Left hindlimb (tissue), 1 donor: Measurements from ENCODE around the gene VAV3.

Experiments
- DNase-seq: peaks from one replicate; pipeline ENCODE4 v3.0.0-alpha.2; 2018

The VAV3 gene

DNA sequence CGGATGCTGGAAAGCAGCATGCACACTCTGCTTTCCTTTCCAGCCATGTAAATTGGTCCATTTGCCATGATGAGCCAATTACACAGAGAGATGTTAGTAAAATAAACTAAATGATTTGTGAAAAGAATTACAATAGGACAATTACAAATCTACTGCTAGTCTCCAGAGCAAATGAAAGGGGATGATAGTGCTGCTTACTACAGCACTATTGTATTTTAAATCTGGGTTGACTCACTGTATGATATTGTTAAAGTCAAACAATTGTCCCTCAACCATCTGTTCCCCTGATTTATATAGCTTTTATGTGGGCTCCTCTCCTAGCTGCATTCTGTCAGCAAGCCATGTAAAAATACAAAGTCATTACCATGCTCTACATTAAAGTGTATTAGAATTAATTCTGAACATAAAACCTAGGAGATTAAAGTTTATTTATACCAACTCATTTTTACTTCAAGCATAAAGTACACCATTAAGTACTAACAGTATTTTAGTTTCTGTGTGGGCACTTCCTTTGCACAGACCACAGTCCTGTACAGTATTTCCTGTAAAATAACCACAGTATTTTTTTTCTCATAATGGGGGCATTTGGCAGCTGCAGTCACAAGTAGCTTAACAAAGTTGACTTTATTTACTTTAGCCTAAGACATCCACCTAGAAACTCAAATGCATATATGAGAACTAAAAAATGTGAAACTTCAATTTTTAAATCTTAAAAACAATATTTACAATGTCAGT is 135.8 kb downstream of the VAV3 start:
- no peak for DNase-seq

DNA sequence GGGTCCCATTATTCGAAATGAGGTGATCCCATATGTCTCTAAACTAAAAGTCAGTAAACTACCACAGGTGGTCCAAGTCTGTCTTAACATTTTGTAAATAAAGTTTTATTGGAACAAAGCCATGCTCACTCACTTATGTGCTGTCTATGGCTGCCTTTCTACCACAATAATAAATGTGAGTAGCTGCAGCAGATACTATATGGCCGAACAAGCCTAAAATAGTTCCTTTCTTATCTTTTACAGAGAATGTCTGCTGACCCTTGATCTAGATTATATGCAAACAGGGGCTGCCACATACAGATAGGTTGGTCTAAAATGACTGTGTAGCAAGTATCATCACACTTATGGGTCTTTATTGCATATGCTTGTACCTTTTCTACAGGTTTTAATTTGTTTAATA is 140.0 kb downstream of the VAV3 start:
- DNase-seq = no peak

DNA sequence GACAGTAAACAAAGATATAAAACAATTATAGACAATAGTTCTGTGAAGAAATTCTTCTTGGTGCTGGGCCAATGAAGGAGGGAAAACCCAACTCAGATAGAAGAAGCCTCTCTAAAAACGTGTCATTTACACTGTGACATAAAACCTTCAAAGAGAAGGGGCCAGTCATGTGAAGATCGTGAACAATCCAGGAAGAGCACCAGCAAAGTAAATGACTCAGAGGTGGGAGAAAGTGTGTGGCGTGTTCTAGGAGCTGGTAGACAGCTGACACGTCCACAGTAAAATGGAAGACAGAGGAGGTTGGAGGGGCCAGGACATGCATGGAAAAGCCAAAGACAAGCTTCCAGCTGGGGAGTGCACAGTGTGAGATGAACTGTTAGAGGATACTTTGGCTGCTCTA is 143.6 kb downstream of the VAV3 start:
- DNase-seq = no peak

DNA sequence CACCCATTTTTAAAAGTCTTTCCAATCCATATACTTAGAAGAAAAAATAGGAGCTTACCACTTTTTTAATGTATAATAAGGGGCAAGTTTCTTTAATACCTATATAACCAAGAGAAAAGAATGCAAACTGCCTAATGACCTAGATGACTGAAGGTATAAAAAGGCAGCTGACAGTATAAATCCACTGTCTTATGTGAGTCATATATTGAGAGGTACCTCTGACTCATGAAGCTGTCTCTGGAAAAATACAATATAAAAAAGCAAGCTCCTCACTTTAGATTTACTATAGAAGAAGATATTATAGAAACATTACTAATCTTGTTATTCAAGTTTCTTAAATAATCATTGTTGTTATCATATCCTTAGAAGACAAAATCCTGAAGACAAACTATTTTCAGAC is 144.2 kb downstream of the VAV3 start:
- DNase-seq = no peak

DNA sequence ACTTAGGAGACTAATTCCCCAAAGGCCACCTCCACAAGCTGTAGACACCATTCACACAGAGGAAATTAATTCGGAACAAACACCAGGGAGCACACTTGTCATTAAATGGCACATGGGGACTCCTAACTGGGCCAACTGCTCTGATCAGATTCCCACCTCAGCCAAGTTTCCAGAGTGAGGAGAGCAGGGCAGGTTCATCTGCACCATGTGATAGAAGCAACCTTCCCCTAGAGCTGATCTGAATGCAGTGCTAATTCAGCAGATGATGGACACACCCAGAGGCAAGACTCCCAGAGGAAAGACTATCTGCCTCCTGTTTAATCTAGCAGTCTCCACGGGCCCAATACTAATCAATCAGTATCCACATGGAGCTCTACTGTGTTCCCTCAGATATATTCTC is 147.0 kb downstream of the VAV3 start:
- no peak for DNase-seq

DNA sequence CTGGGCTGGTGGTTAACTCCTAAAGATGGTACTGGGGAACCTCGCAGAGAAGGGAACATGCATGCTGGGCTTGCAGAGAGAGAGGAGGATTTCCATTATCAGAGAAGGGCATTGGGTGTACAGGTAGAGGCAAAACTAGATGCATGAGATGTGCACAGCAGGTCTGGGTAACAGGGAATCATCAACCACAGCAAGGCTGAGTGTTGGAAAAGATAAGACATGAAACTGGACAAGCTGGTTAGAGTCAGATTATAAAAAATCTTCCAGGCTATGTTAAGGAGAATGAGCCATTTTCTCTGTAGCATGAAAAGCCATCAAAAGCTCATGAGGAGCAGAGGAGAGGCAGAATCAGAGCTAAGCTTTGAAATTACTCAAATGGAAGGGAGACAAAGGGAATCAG is 147.8 kb downstream of the VAV3 start:
- no peak for DNase-seq

DNA sequence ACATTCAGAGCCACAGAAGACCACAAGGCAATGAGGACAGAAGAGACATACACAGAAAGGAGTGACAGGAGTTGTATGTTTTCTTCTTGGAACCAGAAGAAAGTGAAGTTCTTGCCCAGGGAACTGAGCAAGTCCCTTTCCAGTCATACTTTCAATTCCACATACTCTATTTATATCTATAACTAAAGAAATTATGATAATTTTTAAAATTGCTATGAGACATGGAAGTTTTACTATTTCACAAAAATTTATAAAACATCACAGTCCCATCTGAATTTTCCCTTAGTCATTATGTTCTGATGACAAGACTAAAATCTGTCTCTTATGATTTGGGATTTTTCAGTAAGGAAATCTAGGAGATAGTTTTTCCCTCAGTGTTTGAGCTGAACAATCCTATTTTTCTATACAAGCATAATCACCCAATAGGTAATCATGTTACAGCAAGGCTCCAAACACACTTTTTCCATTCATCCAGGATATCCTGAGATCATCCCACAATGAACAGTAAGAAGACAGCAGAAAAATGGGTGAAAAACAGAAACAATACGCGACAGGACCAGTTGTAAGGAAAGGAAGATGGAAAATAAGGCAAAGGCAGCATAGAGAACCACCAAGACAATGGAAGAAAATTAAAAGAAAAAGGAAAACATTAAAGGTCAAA is 154.6 kb downstream of the VAV3 start:
- DNase-seq = no peak

DNA sequence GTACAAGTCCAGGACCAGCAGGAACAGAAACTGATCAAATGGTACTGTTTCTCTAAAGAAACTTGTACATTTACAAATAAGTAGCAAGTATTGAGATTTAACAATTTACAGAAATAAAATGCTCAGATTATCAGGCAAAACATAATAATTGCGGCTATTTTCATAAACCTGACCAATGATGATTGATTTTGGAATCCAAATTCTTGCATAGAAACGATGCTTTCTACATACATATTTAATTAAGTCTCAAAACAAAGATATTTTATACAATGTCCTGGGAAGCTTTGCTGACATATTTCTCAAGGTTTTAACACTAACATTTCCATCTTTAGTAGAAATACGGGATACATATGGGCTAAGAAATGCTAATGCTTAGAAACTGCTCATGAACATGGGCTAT is 157.1 kb downstream of the VAV3 start:
- DNase-seq = no peak

DNA sequence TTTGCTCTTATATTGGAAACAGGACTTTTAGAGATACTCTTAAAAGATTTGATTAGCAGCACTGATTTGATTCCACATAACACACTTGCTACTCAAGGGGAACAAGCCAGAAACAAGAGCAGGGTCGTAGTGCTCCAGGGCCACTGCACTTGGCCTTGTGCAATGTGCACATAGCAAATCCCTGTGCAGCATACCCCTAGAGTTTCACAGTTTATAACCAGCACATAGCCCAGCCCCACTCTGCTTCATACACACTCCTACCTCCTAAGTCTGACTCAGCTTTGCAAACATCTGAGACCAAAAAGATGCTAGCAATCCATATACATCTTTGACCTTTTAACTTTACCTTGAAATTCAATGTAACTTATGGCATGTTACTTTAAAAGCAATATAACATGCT is 157.6 kb downstream of the VAV3 start:
- no peak for DNase-seq

DNA sequence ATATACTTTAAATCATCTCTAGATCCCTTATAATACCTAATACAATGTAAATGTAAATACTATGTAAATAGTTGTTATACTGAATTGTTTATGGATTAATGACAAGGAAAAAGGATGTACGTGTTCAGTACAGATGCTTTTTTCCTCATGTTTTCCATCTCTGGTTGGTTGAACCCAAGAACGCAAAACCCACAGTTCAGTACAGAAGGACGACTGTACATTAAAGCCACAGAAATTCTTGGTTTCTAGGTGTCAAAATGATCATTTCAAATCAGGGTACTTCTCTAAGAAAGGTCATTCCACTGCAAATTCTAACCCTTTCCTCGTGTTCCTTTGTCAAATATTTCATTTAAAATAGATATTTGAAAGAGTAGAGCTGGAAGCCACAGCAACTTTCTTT is 158.1 kb downstream of the VAV3 start:
- no peak for DNase-seq

DNA sequence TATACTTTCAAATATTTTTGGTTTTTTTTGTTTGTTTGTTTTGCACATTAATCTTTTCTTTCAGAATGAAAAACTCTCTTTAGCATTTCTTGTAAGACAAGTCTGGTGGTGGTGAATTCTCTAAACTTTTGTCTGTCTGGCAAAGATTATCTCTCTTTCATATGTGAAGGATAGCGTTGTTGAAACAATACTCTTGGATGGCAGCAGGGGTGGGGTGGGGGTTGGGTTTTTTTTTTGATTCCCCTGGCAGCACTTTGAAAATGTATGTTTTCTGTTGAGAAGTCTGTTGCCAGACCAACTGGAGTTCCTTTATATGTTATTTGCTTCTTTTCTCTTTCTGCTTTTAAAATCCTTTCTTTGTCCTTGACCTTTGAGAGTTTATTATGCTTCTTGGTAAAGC is 160.2 kb downstream of the VAV3 start:
- no peak for DNase-seq

DNA sequence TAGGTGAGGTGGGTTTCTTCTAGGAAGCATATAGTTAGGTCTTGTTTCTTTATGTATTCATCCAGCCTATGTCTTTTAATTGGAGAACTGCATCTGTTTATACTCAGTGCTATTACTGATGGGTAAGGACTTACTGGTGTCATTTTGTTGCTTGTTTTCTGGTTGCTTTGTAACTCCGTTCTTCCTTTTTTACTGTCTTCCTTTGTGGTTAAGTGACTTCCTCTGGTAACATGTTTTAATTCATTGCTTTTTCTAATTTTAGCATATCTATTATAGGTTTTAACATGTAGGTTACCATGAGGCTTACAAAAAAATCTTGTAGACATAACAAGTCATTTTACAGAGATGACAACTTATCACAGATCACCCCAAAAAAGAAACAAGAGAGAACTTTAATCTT is 160.8 kb downstream of the VAV3 start:
- no peak for DNase-seq

DNA sequence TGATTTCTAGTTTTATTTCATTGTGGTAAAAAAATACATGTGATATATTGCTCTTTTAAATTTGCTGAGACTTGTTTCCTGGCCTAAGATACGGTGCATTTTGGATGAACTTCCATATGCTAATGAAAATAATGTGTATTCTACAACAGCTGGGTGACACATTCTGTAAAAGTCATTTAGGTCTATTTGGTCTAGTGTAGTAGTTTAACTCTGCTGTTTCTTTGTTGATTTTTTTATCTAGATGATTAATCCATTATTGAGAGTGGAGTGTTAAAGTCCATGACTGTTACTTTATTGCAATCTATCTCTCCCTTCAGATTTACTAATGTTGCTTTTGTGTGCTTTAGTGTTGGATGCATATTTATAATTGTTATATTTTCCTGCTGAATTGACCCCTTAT is 161.4 kb downstream of the VAV3 start:
- no peak for DNase-seq

DNA sequence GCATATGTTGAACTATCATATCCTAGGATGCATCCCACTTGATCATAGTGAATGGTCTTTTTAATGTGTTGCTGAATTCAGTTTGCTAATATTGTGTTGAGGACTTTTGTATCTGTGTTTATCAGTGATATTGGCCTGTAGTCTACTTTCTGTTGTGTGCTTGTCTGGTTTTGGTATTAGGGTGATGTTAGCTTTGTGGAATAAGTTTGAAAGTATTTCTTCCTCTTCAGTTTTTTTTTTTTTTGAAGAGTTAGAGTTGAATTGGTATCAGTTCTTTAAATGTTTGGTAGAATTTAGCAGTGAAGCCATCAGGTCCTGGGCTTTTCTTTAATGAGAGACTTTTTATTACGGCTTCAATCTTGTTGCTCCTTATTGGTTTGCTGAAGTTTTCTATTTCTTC is 162.3 kb downstream of the VAV3 start:
- DNase-seq = no peak

DNA sequence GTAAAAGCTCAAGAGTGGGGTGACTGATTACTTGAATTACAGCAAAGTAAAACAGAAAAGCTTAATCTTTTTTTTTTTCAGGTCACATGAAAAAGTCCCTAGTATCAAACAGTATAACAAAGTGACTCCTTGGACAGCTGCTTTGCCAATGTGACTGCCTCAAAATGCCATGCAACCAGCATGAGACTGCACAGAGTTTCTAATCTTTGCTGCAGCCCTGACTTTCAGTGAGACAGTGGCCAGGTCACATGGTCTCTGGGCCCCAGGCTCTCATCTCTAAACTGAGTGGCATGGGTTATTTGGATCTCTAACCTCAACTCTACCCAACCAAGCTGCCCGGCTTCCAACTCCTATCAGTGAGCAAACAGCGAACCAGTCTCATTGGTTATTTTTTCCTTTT is 169.0 kb downstream of the VAV3 start:
- no peak for DNase-seq

DNA sequence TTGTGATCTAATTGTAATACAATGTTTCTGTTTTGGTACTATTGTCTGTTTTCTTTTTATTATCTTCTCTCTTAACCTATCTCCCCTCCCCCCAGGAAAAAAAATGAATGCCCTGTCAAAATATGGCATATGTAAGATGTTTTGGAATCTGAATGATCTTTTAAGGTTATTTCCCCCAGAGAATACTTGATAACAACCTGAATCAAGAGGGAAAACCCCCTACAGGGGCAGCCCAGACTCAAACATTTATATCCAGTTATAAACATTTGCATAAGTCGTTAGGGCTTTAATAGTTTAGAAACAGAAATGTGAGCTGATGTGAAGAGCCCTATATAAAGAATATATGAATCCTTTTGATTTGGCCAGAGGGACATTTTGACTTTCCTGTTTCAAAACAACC is 169.5 kb downstream of the VAV3 start:
- no peak for DNase-seq

DNA sequence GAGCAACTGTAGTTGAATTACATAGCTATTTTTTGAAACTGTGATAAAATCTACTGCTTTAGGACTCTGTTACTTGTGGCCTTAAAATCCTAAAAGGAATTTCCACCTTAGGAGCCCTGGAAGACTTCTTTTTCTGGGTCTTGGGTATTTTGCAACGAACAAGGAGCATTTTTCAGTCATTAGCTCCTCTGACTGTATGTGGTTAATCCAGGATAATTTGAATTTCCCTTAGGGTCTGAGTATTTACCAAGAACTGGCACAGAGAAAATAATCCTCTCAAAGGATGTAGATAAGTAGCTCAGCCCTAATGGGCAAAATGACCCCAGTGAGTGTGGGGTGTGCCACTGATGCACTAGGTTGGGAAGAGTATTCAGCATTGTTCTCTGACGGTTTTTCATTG is 170.4 kb downstream of the VAV3 start:
- DNase-seq = no peak

DNA sequence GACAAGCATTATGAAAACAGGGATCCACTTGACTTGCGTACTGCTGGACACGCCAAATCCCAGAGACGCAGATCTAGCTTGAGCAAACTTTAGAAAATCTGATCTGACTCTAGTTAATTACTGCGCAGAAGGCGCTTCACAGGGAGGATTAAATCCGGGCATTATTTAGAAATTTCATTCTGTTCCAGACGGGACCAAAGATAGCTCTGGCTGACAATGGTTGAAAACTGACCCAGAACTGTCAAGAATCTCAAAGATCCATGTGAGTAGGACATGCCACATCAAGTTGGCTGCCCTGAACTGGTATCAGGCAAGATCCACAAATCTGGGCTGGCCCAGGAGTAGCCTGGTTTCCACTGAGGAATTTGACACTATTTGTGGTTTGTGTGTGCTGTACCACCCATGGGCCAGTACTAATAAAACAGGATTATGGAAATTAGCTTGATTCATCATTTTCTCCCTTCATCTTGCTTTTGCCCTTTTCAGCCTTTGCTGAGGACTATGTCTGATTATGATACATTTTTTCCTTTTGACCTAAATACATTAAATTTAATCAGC is 171.0 kb downstream of the VAV3 start:
- no peak for DNase-seq

DNA sequence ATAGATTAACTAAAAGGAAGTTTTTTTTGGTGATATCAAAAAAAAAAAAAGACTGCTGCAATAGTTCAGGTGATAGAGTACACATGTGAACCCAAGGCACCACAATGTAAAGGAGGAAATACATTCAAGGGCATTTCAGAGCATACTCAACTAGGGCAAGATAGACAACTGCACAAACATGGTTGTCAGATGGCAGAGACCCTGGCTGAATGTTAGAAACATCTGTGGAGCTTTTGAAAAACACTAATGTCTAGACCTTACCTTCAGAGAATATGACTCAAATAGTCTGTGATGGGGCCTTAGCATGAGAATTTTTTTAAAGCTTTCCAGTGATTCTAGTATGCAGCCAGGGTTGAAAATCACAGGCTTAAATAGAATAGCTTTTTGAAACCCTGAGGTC is 173.6 kb downstream of the VAV3 start:
- DNase-seq = no peak

DNA sequence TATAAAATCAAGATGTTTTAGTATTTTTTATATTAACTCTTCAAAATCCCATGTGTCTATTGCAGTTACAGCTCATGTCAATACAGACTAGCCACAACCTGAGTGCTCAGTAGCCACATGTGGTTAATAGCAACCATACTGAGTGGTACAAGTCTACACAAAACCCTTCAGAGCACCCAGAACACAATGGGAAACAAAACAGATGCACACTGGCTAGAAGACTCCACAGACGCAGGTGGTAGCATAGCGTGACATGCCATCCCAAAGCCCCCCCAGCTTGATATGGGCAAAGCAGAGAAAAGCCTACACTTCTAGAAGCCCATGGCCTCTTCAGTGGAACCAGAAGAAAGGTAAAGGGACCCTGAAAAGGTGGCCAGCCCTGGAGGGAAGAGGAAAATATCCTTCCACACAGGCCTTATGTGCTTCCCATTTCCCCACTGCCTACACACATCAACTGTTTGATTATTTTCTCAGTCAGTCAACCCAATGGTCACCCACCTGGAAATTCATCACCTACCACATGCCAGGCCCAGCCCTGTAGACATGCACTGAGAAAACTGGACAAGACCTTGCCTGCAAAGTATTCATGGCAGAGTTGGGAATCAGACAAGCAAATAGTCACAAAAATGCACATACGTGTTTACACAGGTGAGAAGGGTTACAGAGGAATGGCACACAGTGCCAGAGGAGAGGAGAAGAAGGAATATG is 175.0 kb downstream of the VAV3 start:
- no peak for DNase-seq

DNA sequence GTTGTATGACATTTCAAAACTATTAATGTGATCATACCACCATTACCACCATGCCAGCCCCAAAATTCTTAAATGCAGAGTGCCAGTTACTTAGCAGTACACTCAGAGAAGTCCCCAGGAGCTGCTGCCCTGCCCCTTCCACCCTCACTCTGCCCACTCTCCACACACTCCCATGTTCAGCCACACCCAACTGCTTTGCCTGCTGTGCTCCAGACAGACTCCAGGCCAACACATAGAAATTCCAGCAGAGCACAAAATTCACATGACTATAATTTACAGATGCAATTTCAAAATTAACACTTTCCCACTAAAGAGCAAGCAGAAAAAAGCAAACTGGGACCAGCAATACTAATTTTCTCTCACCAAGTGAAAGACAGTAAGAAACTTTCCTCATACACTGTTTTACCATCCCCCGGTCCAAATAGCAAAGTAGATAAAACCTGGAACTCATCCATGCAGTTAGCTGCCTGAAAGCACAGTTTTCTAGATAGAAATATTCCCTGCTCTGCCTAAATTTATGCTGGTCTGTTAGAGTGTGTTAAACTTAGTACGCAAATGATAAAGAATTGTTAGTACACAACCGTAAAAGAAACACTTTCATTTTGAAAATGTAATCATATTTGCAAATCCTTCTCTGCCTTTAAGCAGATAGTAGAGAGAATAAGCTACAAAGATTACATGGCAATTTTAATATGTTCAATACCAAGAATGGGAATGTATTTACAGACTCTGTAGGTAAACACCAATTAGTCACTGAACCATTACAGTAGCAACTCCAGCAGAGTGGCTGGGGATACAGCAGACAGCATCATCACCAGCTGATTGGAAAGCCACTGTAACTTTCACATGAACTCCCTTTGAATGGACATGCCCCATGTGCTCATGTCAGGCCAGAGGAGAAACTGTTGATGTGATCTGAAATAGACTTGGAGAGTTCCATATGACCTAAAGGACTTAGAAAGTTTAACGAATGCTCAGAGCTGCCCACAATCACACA is 176.5 kb downstream of the VAV3 start:
- no peak for DNase-seq

DNA sequence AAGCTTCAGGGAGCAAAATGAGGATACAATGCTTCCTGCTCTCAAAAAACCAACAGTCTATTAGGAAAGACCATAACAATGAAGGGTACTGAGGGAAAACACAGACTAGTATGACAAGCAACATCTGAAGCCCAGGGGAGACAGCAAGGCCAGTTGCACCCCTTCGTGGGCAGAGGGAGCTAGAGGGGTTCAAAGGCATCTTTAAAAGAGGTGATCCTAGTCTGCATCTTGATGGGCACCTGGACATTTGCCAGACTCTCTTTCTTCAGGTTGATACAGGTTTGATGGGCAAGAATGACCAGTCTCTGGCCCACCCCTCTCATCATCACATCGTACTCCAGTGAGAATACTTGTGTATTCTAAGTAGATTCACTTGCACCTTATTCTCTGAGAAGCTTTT is 177.7 kb downstream of the VAV3 start:
- DNase-seq = no peak
